ENCODE results near the gene ETS1.
A peak's percentile ranks its signal among the peaks of the same experiment; 100 is the strongest.

ETS1 gene

DNA sequence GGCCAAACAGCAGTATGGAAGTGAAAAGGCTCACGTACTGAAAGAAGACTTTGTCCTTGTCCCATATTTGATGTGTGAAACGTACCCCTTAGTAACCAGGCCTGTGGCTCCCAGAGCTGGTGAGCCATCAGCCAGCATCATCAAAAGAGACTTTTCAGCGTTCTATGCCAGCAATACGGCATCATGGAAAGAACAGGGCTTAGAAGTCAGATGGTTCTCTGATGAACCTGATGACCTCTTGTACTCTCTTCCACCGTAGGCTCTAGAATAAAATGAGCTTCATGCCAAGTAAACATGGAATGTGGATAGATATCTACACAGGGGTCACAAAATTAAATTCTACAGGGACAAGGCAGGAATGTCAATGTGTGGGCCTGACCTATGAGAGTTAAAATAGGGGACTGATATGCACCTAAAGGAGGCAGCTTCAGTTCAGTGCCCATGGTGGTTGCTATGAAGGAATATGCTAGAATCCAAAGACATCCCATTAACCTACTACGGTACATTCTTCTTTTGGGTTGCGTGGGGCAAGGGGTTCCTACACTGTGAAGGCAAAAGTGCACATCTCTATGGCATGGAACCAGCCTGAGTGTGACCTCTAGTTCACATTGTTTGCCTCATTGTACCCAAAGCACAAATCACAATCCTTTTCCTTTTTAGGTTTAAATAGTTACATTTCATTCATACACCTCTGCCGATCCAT is 130.6 kb downstream of the ETS1 start:
- ATAC-seq (ENCODE audit: low read depth) (no peak), DNase-seq (ENCODE audit: low spot score) (no peak)
- peaks cover 15% of the 10 kb centered on the region for H3K4me1 ChIP-seq (ENCODE audit: insufficient read depth, poor library complexity, severe bottlenecking)
- H3K27ac ChIP-seq (ENCODE audit: poor library complexity, severe bottlenecking): no peak overlapping the region
- peaks cover 44% of the 10 kb centered on the region for H3K36me3 ChIP-seq (ENCODE audit: low read depth)
- TF ChIP-seq CTCF (IDR thresholded peaks at IDR 0.05; ENCODE audit: poor library complexity, severe bottlenecking): no peak
- H3K27me3 ChIP-seq (ENCODE audit: insufficient read depth, poor library complexity, severe bottlenecking): no peaks in the 10 kb centered on the region
- H3K4me3 ChIP-seq (ENCODE audit: severe bottlenecking): no peak overlapping the region
- no peaks in the 10 kb centered on the region for H3K9me3 ChIP-seq (ENCODE audit: severe bottlenecking)

DNA sequence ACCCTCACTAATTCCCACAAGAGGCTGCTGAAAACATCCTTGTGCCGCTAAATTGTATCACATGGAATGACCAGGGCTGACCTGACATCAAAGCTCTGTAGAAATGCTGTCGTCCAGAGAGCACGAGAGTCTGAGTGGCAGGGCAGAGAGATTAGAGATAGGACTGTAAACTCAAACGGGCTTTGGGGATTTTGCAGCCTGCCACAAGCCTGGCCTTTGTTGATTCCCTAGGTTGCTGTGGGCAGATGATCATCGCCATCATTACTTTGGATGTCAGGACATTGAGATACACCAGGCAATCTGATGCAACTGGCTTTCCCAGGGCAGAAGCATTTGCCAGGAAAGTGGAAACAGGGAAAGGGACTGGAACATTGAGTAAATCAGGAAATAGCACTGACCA is 131.6 kb downstream of the ETS1 start:
- Histone ChIP-seq H3K27ac (ENCODE audit: poor library complexity, severe bottlenecking) (no peak overlapping the region), H3K4me3 (ENCODE audit: severe bottlenecking) (no peak overlapping the region), H3K4me1 (ENCODE audit: insufficient read depth, poor library complexity, severe bottlenecking) (peaks cover 15% of the 10 kb centered on the region), H3K36me3 (ENCODE audit: low read depth) (peaks cover 35% of the 10 kb centered on the region), H3K9me3 (ENCODE audit: severe bottlenecking) (no peaks in the 10 kb centered on the region), H3K27me3 (ENCODE audit: insufficient read depth, poor library complexity, severe bottlenecking) (no peaks in the 10 kb centered on the region)
- no peak for TF ChIP-seq CTCF (IDR thresholded peaks at IDR 0.05; ENCODE audit: poor library complexity, severe bottlenecking)
- DNase-seq (ENCODE audit: low spot score) (no peak), ATAC-seq (ENCODE audit: low read depth) (no peak)

DNA sequence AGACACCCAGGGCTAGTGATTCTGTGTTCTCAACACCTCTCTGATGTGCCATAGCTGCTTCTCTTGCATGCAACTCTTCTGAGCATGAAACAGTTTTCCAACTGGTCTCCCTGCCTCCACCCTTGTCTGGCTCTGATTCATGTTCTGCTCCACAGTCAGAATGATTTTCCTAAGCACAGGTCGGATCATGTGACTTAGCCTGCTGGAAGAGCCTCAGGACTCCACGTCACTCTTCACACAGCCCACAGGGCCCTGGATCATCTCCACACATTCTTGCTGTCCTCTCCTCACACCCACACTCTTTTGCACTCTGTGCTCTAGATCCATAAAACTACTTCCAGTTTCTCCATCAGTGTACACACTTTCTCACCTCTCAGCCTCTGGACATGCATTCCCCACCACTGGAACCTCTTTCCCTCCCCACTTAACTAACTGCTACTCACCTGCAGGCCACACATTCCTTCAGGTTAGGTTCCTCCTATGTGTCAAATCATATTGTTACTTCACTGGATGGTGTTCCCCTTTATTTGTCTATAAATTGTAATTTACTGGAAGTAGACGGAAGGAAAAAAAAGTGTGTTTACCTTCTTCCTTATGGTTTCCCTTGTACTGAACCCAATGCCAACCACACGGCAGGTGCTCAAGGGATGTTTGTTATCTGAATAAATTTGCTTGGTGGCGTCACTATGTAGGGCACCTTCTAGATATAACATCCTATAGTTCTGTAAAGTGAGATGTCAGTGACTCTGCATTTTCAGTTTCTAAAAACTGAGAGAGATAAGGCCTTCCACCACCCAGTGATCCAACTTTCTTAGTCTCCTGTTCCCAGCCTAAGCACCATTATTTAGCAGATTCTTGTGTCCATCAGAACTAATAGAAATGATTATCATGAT is 133.7 kb downstream of the ETS1 start:
- H3K27me3 ChIP-seq (ENCODE audit: insufficient read depth, poor library complexity, severe bottlenecking): no peaks in the 10 kb centered on the region
- H3K9me3 ChIP-seq (ENCODE audit: severe bottlenecking): no peaks in the 10 kb centered on the region
- no peak for TF ChIP-seq CTCF (IDR thresholded peaks at IDR 0.05; ENCODE audit: poor library complexity, severe bottlenecking)
- peak overlapping the region; percentile 7 for H3K27ac ChIP-seq (ENCODE audit: poor library complexity, severe bottlenecking)
- H3K4me3 ChIP-seq (ENCODE audit: severe bottlenecking): no peak overlapping the region
- H3K4me1 ChIP-seq (ENCODE audit: insufficient read depth, poor library complexity, severe bottlenecking): peaks cover 17% of the 10 kb centered on the region
- ATAC-seq (ENCODE audit: low read depth) (peak; percentile 56), DNase-seq (ENCODE audit: low spot score) (no peak)
- H3K36me3 ChIP-seq (ENCODE audit: low read depth): peaks cover 15% of the 10 kb centered on the region

DNA sequence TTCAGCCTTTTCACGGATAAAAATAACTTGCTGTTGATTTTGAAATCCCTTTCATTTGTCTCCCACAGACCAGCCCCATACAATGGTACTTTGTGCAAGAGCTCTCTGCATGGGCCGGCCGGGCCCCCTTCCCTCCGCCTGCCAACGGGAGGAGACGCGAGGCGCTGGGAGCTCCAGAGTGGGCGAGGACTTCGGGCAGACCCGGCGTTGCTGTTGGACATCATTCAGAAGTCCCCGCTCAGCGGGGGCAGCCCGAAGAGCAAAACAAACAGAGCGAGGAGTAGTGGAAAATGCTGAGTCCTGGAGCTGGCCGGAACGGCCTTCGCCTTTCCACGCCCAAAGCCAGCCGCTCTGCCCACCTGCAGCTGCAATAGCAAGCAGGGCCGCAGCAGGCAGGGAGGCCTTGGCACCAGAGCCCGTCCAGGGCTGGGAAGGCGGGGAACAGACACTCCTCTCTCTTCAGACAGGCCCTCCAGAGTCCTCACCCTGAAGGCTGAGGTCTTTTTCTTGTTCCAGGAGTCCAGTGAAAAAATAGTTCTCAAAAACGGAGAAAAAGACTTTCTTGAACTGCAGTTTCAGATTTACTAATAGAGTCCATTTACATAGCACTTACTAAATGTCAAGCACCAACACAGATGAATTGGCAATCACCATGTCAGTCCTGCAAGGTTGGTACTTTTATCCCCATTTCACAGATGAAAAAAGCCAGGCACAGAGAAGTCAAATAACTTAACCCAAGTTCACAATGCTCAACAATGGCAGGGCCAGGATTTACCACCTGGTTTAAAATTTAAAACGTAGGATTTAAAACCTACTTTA is 135.5 kb downstream of the ETS1 start:
- TF ChIP-seq CTCF (IDR thresholded peaks at IDR 0.05; ENCODE audit: poor library complexity, severe bottlenecking): no peak

More for the DNA sequence above, 135.5 kb downstream of the ETS1 start:
- H3K4me1 ChIP-seq (ENCODE audit: insufficient read depth, poor library complexity, severe bottlenecking): peaks cover 20% of the 10 kb centered on the region
- no peak overlapping the region for H3K27ac ChIP-seq (ENCODE audit: poor library complexity, severe bottlenecking)
- no peak overlapping the region for H3K4me3 ChIP-seq (ENCODE audit: severe bottlenecking)
- ATAC-seq (ENCODE audit: low read depth): no peak
- no peak for DNase-seq (ENCODE audit: low spot score)
- no peaks in the 10 kb centered on the region for H3K36me3 ChIP-seq (ENCODE audit: low read depth)
- no peaks in the 10 kb centered on the region for H3K9me3 ChIP-seq (ENCODE audit: severe bottlenecking)
- no peaks in the 10 kb centered on the region for H3K27me3 ChIP-seq (ENCODE audit: insufficient read depth, poor library complexity, severe bottlenecking)
